ENCODE measurements around the gene PSAT1. TPM values are rescaled to one million over a fixed set of nuclear protein-coding genes. Genes with fewer than 3 reads are reported as not detected.

PSAT1 gene
- total RNA-seq, 1 donor from 2014 or later: 1.9 TPM

GRCh38 chr9:78354324-78354973 is 57.5 kb downstream of the PSAT1 start:
- Histone ChIP-seq H3K36me3 (no peaks in the 10 kb centered on the region), H3K27ac (no peak overlapping the region)
- intact Hi-C loops (cut with DNase I): no loop called here

GRCh38 chr9:78354989-78355388 is 58.1 kb downstream of the PSAT1 start:
- H3K27me3 ChIP-seq: no peaks in the 10 kb centered on the region
- H3K36me3 ChIP-seq: no peaks in the 10 kb centered on the region
- H3K27ac ChIP-seq: no peak overlapping the region
- no peak for DNase-seq (ENCODE audit: low spot score in 2 of 2)
- intact Hi-C loops (cut with DNase I): no loop called here
- no peak overlapping the region for H3K4me3 ChIP-seq
- TF ChIP-seq CTCF (IDR thresholded peaks at IDR 0.05): no peak
- H3K4me1 ChIP-seq: no peaks in the 10 kb centered on the region
- H3K9me3 ChIP-seq: no peaks in the 10 kb centered on the region

More at GRCh38 chr9:78354324-78354973, 57.5 kb downstream of the PSAT1 start:
- Histone ChIP-seq H3K9me3 (no peaks in the 10 kb centered on the region), H3K4me1 (no peaks in the 10 kb centered on the region), H3K4me3 (no peak overlapping the region), H3K27me3 (no peaks in the 10 kb centered on the region)
- no peak for DNase-seq (ENCODE audit: low spot score in 2 of 2)
- TF ChIP-seq CTCF (IDR thresholded peaks at IDR 0.05): no peak

GRCh38 chr9:78356634-78357033 is 59.7 kb downstream of the PSAT1 start:
- H3K36me3 ChIP-seq: no peaks in the 10 kb centered on the region
- no peaks in the 10 kb centered on the region for H3K4me1 ChIP-seq
- no peak for TF ChIP-seq CTCF (IDR thresholded peaks at IDR 0.05)
- H3K4me3 ChIP-seq: no peak overlapping the region
- intact Hi-C loops (cut with DNase I): no loop called here
- DNase-seq (ENCODE audit: low spot score in 2 of 2): no peak
- H3K27ac ChIP-seq: no peak overlapping the region
- no peaks in the 10 kb centered on the region for H3K9me3 ChIP-seq
- no peaks in the 10 kb centered on the region for H3K27me3 ChIP-seq

- no peaks in the 10 kb centered on the region for H3K36me3 ChIP-seq
- no peaks in the 10 kb centered on the region for H3K4me1 ChIP-seq
- no peak for TF ChIP-seq CTCF (IDR thresholded peaks at IDR 0.05)
- H3K4me3 ChIP-seq: no peak overlapping the region
- intact Hi-C loops (cut with DNase I): no loop called here
- H3K9me3 ChIP-seq: no peaks in the 10 kb centered on the region
- no peaks in the 10 kb centered on the region for H3K27me3 ChIP-seq
- no peak overlapping the region for H3K27ac ChIP-seq
- no peak for DNase-seq (ENCODE audit: low spot score in 2 of 2)
Measured at GRCh38 chr9:78357165-78357873, 60.4 kb downstream of the PSAT1 start.

- no peak for TF ChIP-seq CTCF (IDR thresholded peaks at IDR 0.05)
- Histone ChIP-seq H3K36me3 (no peaks in the 10 kb centered on the region), H3K4me3 (no peak overlapping the region), H3K9me3 (no peaks in the 10 kb centered on the region), H3K4me1 (no peaks in the 10 kb centered on the region), H3K27ac (no peak overlapping the region), H3K27me3 (no peaks in the 10 kb centered on the region)
- DNase-seq (ENCODE audit: low spot score in 2 of 2): no peak
- intact Hi-C loops (cut with DNase I): no loop called here
Measured at GRCh38 chr9:78358329-78359051, 61.6 kb downstream of the PSAT1 start.

Data from ascending aorta (tissue), 2 donors.